GM18526 (cell line): ENCODE results near the gene TLE3.

Experiments used
- POLR2A ChIP-seq: IDR thresholded peaks from 3 replicates; pipeline ENCODE4 v1.6.1; 2011; ENCODE audit not compliant: insufficient read length; ENCODE audit errors: extremely low read depth

The TLE3 gene

DNA sequence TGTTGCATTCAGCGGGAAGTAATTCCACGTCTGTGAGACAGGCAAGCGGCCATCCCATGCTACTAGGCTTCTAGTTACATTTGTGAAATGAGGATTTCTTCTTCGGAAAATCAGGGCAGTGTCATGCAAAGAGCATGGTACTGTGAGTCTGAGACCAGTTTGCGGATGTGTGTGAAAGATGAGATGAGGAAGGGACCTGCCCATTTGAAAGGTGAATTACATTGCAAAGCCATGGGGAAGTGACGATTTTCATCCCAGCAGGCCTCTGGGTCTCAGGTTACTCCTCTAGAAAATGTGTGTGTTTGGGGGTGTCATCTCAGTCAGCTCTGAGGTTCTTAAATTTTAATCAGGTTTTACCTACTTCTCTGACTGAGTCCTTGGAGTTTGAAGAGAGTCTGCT lies 16.1 kb downstream of the TLE3 start:
- no peak for TF ChIP-seq POLR2A

- no peak for TF ChIP-seq POLR2A
Measured at GRCh38 chr15:70080347-70080746, 17.4 kb downstream of the TLE3 start.

GRCh38 chr15:70079888-70080287 lies 17.8 kb downstream of the TLE3 start:
- TF ChIP-seq POLR2A: no peak

GRCh38 chr15:70078578-70079417 lies 18.9 kb downstream of the TLE3 start:
- TF ChIP-seq POLR2A: no peak

DNA sequence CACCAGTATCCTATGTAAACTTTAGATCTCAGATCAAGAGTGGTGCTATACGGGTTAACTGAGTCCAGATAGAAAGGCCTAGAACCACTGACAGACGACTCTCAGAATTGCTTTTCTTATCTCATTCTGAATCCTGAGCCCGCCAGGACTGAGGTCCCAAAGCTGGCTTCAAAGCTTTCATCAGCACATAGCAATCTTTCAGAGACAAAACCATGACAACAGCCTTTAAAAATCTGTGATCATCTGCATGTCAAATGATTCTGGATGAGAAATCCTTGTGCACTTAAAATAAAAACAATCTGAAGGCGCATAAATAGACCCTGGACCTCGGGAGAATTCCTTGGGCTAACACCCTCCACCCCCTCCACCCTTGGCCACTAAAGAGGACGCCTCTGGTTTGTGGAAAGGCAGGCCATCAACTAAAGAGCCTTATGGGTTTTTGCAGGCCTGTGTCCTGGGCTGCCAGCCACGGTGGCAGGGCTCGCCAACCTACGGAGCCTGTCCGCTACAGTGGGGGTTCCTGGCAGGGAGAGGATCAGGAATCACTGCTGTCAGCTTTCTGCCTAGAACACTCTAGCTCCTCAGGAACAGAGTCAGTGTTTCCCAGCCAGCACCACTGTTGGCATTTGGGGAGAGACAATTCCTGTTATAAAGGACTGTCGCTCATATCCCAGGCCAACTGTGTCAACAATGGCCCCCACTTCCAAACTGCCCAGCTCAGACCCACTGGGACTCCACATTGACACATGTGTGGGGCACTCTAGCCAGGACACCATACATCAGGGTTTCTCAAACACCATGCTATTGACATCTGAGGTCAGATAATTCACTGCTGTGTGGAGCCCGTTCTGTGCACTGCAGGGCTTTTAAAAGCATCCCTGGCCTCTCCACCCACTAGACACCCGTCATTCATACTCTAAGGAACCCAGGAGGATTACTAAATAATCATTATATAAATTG lies 20.2 kb downstream of the TLE3 start:
- no peak for TF ChIP-seq POLR2A

- no peak for TF ChIP-seq POLR2A
Measured at GRCh38 chr15:70074380-70074779, 23.3 kb downstream of the TLE3 start.

GRCh38 chr15:70072479-70072878 lies 25.2 kb downstream of the TLE3 start:
- no peak for TF ChIP-seq POLR2A

DNA sequence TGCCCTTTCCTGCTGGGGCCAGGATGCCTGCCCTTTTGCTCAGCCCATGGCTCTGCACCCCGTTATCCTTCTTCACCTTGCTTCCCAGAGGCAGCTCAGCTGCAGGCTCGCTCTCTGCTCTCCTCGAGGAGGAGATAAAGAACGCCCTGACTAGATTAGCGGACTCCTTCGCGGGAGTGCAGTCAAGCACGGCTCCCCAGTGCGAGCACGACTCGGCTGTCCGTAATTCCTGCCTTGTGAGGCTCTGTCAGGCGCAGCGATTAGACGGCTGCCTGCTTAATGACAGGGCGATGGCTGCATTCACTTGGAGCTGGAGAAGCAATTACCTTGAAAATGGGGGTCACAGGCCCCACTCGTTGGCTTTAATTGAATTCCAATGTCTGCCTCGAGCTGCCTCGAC lies 25.9 kb downstream of the TLE3 start:
- TF ChIP-seq POLR2A: no peak

GRCh38 chr15:70069716-70070115 lies 28.0 kb downstream of the TLE3 start:
- TF ChIP-seq POLR2A: no peak

GRCh38 chr15:70068783-70069565 lies 28.7 kb downstream of the TLE3 start:
- no peak for TF ChIP-seq POLR2A

GRCh38 chr15:70067681-70068080 lies 30.0 kb downstream of the TLE3 start:
- no peak for TF ChIP-seq POLR2A

- TF ChIP-seq POLR2A: no peak
Measured at GRCh38 chr15:70067011-70067410, 30.7 kb downstream of the TLE3 start.

DNA sequence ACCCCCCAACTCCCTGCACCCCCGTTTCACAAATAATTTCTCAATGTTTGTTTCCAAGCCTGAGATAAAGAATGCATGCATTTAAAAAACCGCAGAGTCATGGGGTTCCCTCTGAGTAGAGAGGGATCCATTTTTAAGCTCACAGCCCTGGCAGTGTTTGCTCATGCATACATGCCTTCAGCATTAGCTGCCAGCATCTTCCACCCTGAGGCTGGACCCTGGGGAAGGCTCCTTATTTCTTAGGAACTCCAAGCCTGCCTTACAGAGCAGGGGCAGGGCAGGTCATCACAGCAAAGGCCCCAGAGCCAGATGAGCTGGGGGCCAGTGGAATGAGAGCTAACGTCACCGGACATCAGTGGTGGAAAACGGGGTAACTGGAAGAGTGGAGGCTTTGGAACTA lies 31.3 kb downstream of the TLE3 start:
- no peak for TF ChIP-seq POLR2A

- no peak for TF ChIP-seq POLR2A
Measured at GRCh38 chr15:70066004-70066403, 31.7 kb downstream of the TLE3 start.

DNA sequence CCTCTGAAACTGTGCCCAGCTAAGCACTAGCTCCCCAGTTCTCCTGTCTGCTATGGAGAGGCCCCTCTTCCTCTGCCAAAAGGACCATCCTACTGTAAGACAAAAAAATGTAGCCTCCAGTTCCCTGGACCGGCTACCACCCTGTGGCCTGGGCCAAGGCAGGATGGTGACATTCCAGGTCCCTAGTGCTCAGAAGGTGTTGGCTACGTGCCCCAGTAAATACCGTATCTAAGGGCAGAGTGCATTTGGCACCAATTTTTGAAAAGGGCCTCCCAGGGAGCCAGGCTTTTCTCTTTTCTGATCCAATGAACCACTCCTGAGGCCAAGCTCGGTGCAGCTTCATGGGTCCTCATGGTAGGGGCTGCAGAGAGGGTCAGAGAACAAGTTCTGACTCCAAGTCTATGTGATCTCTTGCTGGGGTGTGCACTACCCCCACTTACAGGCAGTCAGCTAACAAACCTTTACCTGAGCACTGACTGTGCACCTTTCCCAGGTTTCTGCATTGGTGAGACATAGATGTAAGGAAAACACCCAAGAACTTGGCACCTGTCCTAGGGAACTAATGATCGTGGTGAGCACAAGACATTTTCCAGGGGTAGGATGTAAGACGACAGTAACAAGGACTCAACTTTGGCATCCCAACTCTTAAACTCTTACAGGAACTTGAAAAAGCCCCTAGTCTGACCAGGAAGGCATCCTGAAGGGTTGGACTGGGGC lies 32.6 kb downstream of the TLE3 start:
- no peak for TF ChIP-seq POLR2A
